ENCODE measurements around the gene GJB5.

- TF ChIP-seq, protein P1, sequence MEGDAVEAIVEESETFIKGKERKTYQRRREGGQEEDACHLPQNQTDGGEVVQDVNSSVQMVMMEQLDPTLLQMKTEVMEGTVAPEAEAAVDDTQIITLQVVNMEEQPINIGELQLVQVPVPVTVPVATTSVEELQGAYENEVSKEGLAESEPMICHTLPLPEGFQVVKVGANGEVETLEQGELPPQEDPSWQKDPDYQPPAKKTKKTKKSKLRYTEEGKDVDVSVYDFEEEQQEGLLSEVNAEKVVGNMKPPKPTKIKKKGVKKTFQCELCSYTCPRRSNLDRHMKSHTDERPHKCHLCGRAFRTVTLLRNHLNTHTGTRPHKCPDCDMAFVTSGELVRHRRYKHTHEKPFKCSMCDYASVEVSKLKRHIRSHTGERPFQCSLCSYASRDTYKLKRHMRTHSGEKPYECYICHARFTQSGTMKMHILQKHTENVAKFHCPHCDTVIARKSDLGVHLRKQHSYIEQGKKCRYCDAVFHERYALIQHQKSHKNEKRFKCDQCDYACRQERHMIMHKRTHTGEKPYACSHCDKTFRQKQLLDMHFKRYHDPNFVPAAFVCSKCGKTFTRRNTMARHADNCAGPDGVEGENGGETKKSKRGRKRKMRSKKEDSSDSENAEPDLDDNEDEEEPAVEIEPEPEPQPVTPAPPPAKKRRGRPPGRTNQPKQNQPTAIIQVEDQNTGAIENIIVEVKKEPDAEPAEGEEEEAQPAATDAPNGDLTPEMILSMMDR (IDR thresholded peaks at IDR 0.05) = no peak
- TF ChIP-seq POLR2A (IDR thresholded peaks at IDR 0.05) = no peak
Measured at GRCh38 chr1:34779005-34779404, 24.2 kb downstream of the GJB5 start.

All from breast epithelium (tissue), 3 donors.